Retinal pigment epithelial cell (primary cell): ENCODE measurements around the gene MANSC4.

Experiments
- DNase-seq: peaks from one replicate; pipeline ENCODE4 v3.0.0-alpha.2; 2010; ENCODE audit warnings: low read depth
- H3K4me3 ChIP-seq: 2 replicates; pipeline ENCODE4 v1.5.1; 2011; ENCODE audit warnings: mild to moderate bottlenecking, low read length, control low read depth, moderate library complexity
- CTCF ChIP-seq: conservative IDR thresholded peaks from 2 replicates; pipeline ENCODE4 v1.5.1; 2011; ENCODE audit warnings: low read depth, low read length, control low read depth, inconsistent platforms

The MANSC4 gene

GRCh38 chr12:27812502-27812901 lies 32.5 kb upstream of the MANSC4 start:
- H3K4me3 ChIP-seq = no peak overlapping the region
- no peak for TF ChIP-seq CTCF
- no peak for DNase-seq

- no peak for TF ChIP-seq CTCF
- H3K4me3 ChIP-seq = no peak overlapping the region
- DNase-seq = no peak
Measured at GRCh38 chr12:27810756-27811155, 30.7 kb upstream of the MANSC4 start.

- no peak for TF ChIP-seq CTCF
- H3K4me3 ChIP-seq = no peak overlapping the region
- DNase-seq = no peak
Measured at GRCh38 chr12:27808841-27809240, 28.8 kb upstream of the MANSC4 start.

- TF ChIP-seq CTCF = no peak
- no peak for DNase-seq
- no peak overlapping the region for H3K4me3 ChIP-seq
Measured at GRCh38 chr12:27807063-27807703, 27.1 kb upstream of the MANSC4 start.

GRCh38 chr12:27806259-27806658 lies 26.2 kb upstream of the MANSC4 start:
- H3K4me3 ChIP-seq = no peak overlapping the region
- no peak for TF ChIP-seq CTCF
- DNase-seq = no peak

GRCh38 chr12:27805238-27805637 lies 25.2 kb upstream of the MANSC4 start:
- TF ChIP-seq CTCF = no peak
- DNase-seq = no peak
- H3K4me3 ChIP-seq = no peak overlapping the region

GRCh38 chr12:27802936-27803335 lies 22.9 kb upstream of the MANSC4 start:
- TF ChIP-seq CTCF = no peak
- no peak overlapping the region for H3K4me3 ChIP-seq
- no peak for DNase-seq
